ENCODE measurements around the gene UGT1A8.

DNA sequence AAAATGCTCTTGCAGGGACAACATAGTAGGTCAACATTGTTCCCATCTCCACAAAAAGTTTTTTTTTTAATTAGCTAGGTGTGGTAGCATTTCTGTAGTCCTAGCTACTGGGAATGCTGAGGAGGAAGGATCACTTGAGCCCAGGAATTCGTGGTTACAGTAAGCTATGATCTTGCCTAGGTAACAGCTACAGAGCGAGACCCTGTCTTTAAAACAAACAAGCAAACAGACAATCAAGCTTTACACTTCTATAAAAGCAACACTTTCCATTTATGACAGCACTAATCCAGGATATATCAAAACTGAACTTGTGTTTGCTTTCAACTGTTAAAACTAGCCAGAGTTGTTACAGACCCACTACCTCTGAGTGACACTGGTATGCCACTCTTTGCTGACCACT is 123.4 kb downstream of the UGT1A8 start:
- TF ChIP-seq POLR2A (IDR thresholded peaks at IDR 0.05; ENCODE audit: low read length) (no peak), RFX5 (IDR thresholded peaks at IDR 0.05) (no peak), RAD21 (conservative IDR thresholded peaks at IDR 0.05 in 1 of 2, IDR thresholded peaks at IDR 0.05 in 1 of 2) (no peak), MAFK (IDR thresholded peaks at IDR 0.05; ENCODE audit: partially characterized antibody) (no peak)
- TF ChIP-seq, protein P1, sequence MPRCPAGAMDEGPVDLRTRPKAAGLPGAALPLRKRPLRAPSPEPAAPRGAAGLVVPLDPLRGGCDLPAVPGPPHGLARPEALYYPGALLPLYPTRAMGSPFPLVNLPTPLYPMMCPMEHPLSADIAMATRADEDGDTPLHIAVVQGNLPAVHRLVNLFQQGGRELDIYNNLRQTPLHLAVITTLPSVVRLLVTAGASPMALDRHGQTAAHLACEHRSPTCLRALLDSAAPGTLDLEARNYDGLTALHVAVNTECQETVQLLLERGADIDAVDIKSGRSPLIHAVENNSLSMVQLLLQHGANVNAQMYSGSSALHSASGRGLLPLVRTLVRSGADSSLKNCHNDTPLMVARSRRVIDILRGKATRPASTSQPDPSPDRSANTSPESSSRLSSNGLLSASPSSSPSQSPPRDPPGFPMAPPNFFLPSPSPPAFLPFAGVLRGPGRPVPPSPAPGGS (IDR thresholded peaks at IDR 0.05) = no peak

Data from A549 (cell line).